Activated CD8-positive, alpha-beta memory T cell treated with anti-CD3 and anti-CD28 coated beads, Interleukin-2, amount 50 U/mL, for 1 hour (primary cell): ENCODE measurements around the gene RBFOX2.

Experiments used
- DNase-seq: peaks from one replicate; pipeline ENCODE4 v3.0.0-alpha.2; 2020; ENCODE audit errors: extremely low read depth

Gene RBFOX2

DNA sequence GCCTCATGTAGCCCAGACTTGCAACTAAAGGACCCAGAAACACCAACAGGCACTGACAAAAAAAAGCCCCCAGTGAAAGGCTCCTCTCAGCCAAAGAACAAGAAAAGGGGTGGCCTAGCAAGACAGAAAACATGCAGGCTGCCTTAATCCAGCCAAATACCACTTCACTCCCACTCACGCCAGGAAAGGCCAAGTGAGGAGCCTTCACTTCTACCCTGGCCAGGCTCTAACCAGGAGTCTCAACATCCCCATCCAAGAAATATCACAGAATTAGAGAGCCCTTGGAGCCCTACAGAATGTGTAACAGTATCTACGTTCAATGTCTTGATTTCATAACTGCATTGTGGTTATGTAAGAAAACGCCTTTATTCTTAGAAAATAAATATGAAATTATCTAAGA, 162.0 kb downstream of the RBFOX2 start:
- DNase-seq = no peak

DNA sequence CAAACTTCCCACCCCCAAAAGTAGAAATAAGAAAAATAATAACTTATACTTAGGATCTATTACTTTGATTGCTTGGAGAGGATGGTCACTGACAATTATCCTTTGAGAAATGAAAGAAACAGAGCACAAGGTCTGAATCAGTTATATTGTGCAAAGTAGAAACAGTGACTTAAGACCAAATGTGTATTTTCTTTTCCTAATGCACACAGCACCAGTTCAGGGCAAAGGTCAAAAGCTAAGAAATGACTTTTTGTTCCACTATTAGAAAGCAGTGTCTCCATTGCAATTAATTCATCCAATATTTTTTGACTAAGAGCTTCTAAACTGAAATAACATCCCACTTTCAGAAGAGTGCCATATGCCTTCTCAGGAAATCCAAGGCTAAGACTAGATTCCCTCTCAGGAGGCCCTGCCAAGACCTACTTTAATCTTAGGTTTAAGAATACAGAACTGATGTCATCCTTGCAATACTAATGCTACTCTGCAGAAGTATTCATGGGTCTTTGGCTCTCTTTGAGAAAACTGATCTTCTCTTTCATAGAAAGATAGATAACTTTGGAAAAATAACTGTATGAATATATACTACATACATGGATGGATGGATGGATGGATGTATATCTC, 164.0 kb downstream of the RBFOX2 start:
- no peak for DNase-seq

DNA sequence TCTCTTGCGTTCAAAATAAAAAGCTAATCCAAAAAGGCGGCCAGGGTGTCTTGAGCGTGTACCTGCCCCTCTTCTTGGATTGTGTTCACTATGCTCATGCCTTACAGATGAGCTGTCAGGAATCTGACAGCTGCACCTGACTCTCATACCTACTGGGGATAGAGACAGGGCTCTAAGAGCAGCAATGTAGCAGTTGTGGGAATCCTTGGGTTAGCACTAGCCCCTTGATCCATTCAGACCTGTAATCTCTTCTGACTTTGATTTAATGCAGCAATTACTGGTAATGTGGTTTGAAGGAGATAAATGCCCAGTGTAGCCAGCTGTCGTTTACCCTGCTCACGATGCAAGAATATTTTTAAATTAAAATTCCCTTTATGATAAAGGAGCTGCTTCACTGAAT, 165.2 kb downstream of the RBFOX2 start:
- DNase-seq = no peak

- DNase-seq = no peak
Observed at GRCh38 chr22:35862697-35863096, 165.9 kb downstream of the RBFOX2 start.

DNA sequence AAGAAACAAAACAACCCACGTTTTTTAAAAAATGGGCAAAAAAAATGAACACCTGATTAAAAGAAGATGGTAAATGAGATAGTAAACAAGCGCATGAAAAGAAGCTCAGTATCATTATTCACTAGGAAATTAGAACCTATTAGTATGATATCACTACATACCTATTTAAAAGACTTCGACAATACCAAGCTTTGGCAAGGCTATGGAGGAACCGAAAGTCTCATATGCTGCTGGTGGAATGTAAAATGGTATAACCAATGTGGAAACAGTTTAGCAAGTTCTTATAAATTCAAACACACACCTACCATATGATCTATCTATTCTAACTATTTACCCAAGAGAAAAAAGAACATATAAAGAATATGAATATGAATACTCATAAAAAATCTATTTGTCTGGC, 167.2 kb downstream of the RBFOX2 start:
- DNase-seq = no peak

DNA sequence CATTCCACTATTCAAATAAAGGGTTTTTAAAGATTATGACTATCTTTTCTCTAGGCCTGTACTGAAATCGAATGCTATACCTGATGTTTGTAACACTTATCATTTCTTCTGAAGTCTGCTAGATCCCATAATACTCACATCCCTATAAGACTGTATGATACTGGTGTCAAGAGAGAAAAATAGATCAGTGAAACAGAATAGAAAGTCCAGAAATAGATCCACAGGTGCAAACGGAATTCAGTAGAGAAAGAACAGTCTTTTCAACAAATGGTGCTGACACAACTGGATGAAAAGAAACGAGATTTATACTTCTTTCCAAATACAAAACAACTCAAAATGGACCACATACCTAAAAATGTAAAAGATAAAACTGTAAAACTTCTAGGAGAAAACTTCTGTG, 167.8 kb downstream of the RBFOX2 start:
- DNase-seq = no peak

GRCh38 chr22:35860087-35860733, 168.4 kb downstream of the RBFOX2 start:
- DNase-seq = no peak

- no peak for DNase-seq
Observed at GRCh38 chr22:35854334-35854733, 174.3 kb downstream of the RBFOX2 start.

- DNase-seq = no peak
Observed at GRCh38 chr22:35852076-35852475, 176.5 kb downstream of the RBFOX2 start.

- no peak for DNase-seq
Observed at GRCh38 chr22:35850831-35851230, 177.8 kb downstream of the RBFOX2 start.

GRCh38 chr22:35846804-35847203, 181.8 kb downstream of the RBFOX2 start:
- no peak for DNase-seq

DNA sequence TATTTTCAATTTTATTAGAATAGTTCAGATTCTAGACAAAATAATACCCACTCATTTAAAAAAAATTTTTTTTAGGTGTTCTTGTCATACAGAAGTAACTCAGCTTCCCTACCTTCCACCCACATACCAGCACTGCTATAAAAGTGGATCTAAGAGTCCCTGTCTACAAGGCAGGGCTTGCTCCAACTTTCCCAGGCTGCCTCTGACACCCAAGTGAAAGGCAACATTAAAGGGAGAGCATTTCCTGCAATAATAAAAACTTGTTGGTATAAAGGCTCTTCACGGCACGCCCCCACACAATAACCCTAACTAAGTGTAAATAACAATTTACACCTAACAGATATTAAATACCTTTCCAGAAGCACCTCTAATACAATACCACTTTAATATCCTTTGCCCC, 183.7 kb downstream of the RBFOX2 start:
- DNase-seq = no peak

- DNase-seq = no peak
Observed at GRCh38 chr22:35842954-35843353, 185.7 kb downstream of the RBFOX2 start.

DNA sequence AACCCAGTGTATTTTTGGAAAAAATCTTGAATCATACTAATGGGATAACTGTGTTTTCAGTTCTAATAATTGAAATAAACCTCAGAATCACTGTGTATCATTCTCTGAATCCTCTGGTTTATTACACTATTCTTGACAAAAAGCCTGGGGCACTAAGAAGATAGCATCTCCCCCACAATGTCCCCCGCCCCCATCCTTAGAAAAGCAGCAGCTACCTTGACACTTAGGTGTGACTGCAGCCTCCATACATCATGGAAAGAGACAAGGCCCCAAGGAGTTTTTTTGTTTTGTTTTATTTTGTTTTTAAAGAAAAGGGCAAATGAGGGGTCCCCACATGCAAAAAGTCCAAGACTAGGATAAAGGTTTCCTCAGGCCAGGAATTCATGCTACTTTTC, 186.1 kb downstream of the RBFOX2 start:
- no peak for DNase-seq

- DNase-seq = no peak
Observed at GRCh38 chr22:35841907-35842518, 186.6 kb downstream of the RBFOX2 start.

DNA sequence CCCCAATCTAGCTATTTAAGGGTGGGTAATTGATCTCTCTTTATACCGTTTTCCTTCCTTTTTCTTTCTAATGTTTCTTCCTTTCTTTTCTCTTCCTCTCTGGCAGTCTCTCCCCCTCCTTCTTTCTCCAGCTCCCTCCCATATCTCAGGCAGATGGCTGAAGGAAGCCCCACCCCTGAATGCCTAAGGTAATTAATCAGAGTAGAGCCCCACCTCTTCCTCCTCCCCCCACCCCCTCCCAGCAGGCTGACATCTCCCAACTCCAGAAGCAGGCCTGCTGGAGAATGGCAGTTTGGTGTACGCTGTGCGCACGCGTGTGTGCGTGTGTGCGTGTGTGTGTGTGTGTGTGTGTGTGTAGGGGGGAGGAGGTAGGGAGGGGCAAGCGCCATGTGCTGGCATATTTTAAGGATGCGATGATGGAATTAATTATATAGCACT, 188.3 kb downstream of the RBFOX2 start:
- no peak for DNase-seq

GRCh38 chr22:35839841-35840301, 188.8 kb downstream of the RBFOX2 start:
- DNase-seq = no peak

- DNase-seq = no peak
Observed at GRCh38 chr22:35838855-35839576, 189.6 kb downstream of the RBFOX2 start.

GRCh38 chr22:35837101-35837727, 191.4 kb downstream of the RBFOX2 start:
- DNase-seq = no peak

DNA sequence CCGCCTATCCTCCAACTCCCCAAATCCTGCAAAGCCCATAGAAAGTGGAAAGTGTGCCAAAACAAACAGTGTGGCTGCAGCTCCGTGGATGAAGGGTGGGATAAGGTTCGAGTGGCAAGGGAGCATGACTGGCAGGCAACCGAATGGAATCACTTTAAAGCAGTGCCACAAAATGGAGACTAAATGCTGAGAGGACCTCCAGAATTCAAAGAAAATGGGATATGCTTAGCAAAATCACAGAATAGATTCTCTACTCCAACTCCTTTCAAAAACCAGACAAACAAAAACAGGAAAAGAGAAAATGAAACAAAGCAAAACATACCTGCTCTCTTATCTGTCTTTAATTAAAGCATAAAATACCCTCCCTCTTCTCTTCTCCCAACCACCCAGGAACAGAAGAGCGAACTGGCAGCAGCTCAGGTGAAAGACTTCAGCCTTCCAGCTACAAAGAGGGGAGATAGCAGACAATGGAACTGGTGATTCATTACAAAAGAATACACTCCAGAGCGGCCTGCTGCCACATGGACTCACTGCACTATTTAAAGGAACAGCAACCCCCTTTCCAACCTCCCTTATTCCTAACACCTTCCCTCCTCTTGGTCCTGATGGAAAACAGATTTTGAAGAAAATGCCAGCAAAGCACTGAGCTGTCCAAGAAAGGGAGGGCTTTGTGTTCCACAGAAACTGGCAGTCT, 192.5 kb downstream of the RBFOX2 start:
- no peak for DNase-seq

DNA sequence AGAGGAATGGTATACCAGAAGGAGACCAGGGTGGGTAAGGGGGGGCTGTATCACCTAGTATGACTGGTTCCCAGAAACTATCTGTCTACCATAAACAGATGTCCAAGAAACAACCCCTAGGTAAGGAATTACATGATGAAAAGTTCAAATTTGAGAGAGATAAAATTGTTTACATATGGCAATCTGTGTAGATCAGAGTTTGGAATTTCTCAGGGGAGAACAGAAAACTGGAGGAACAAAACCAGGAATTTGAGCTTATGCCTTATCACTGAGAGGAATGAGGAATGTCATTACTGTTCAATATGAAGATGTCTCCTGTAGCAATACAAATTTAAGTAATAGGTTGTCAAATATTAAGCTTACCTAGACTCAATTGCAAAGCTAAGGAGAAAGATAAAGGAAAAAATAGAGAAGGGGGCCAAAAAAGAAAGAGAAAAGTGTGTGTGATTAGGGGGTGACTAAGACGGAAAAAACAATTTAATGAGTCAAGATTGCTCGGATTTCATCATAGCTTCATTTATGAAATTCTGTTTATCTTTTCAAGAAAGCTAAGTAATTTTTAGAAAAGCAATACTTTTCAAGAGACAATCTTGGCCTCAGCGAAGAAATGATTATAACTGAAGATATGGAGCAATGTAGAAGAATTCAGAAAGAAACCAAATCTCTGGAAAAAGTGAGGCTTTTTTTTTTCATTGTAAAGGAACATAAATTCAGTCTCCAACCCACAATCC, 193.2 kb downstream of the RBFOX2 start:
- no peak for DNase-seq
